Osteocyte (in vitro differentiated cells): Measurements from ENCODE around the gene ULK2. TPM values are rescaled to one million over a fixed set of nuclear protein-coding genes. Genes with fewer than 3 reads are reported as not detected.

Experiments
- DNase-seq: peaks from one replicate; pipeline ENCODE4 v3.0.0; 2021; ENCODE audit warnings: mixed read lengths; ENCODE audit not compliant: unreplicated experiment; ENCODE audit errors: extremely low spot score
- H3K27ac Mint-ChIP-seq: one replicate; pipeline ENCODE4 v1.8.0; 2021; ENCODE audit warnings: mild to moderate bottlenecking, mixed read lengths; ENCODE audit not compliant: unreplicated experiment
- H3K27me3 Mint-ChIP-seq: one replicate; pipeline ENCODE4 v1.8.0; 2021; ENCODE audit warnings: mixed read lengths; ENCODE audit not compliant: unreplicated experiment
- H3K36me3 Mint-ChIP-seq: one replicate; pipeline ENCODE4 v1.8.0; 2021; ENCODE audit warnings: mixed read lengths; ENCODE audit not compliant: unreplicated experiment
- H3K4me1 Mint-ChIP-seq: one replicate; pipeline ENCODE4 v1.8.0; 2021; ENCODE audit warnings: mixed read lengths; ENCODE audit not compliant: unreplicated experiment
- H3K4me3 Mint-ChIP-seq: one replicate; pipeline ENCODE4 v1.8.0; 2021; ENCODE audit warnings: mild to moderate bottlenecking, moderate library complexity, mixed read lengths; ENCODE audit not compliant: unreplicated experiment
- H3K9me3 Mint-ChIP-seq: one replicate; pipeline ENCODE4 v1.8.0; 2021; ENCODE audit warnings: mixed read lengths; ENCODE audit not compliant: unreplicated experiment
- CTCF ChIP-seq: fragments of 200-600 bp; sonication (generic); IDR thresholded peaks from 2 replicates; pipeline ENCODE4 v1.5.0; 2021; ENCODE audit warnings: antibody characterized with exemption, mild to moderate bottlenecking, moderate library complexity
- total RNA-seq: library from RNA; stranded (reverse); gene quantifications from 2 replicates; pipeline ENCODE4 v1.2.1, GENCODE V29; 2021

ULK2 gene
- total RNA-seq, 1 donor from 2014 or later = 33.3 TPM

- no peak overlapping the region for H3K4me3 Mint-ChIP-seq
- H3K36me3 Mint-ChIP-seq = no peaks in the 10 kb centered on the region
- H3K27ac Mint-ChIP-seq = peak overlapping the region; percentile 93
- H3K9me3 Mint-ChIP-seq = no peaks in the 10 kb centered on the region
- DNase-seq = no peak
- no peak for TF ChIP-seq CTCF
- peaks cover 53% of the 10 kb centered on the region for H3K4me1 Mint-ChIP-seq
- H3K27me3 Mint-ChIP-seq = peaks cover 1% of the 10 kb centered on the region
Observed at GRCh38 chr17:19727501-19728078, 140.1 kb downstream of the ULK2 start.

GRCh38 chr17:19726631-19727376 lies 140.9 kb downstream of the ULK2 start:
- Mint-ChIP-seq H3K4me3 (no peak overlapping the region), H3K27ac (peak overlapping the region; percentile 93)
- no peak for DNase-seq

GRCh38 chr17:19725486-19725885 lies 142.2 kb downstream of the ULK2 start:
- H3K36me3 Mint-ChIP-seq = no peaks in the 10 kb centered on the region
- TF ChIP-seq CTCF = no peak
- H3K4me1 Mint-ChIP-seq = peaks cover 52% of the 10 kb centered on the region
- no peak overlapping the region for H3K4me3 Mint-ChIP-seq
- no peaks in the 10 kb centered on the region for H3K27me3 Mint-ChIP-seq
- no peaks in the 10 kb centered on the region for H3K9me3 Mint-ChIP-seq
- no peak overlapping the region for H3K27ac Mint-ChIP-seq
- DNase-seq = no peak

More at GRCh38 chr17:19726631-19727376, 140.9 kb downstream of the ULK2 start:
- Mint-ChIP-seq H3K4me1 (peaks cover 53% of the 10 kb centered on the region), H3K9me3 (no peaks in the 10 kb centered on the region), H3K27me3 (no peaks in the 10 kb centered on the region), H3K36me3 (no peaks in the 10 kb centered on the region)
- TF ChIP-seq CTCF = no peak

- Mint-ChIP-seq H3K4me1 (peaks cover 59% of the 10 kb centered on the region), H3K36me3 (no peaks in the 10 kb centered on the region), H3K9me3 (no peaks in the 10 kb centered on the region), H3K27ac (no peak overlapping the region), H3K4me3 (no peak overlapping the region), H3K27me3 (no peaks in the 10 kb centered on the region)
- peak; percentile 82 for DNase-seq
- no peak for TF ChIP-seq CTCF
Observed at GRCh38 chr17:19724501-19725420, 143.0 kb downstream of the ULK2 start.
